ENCODE measurements around the gene SCRT2.

SCRT2 gene

DNA sequence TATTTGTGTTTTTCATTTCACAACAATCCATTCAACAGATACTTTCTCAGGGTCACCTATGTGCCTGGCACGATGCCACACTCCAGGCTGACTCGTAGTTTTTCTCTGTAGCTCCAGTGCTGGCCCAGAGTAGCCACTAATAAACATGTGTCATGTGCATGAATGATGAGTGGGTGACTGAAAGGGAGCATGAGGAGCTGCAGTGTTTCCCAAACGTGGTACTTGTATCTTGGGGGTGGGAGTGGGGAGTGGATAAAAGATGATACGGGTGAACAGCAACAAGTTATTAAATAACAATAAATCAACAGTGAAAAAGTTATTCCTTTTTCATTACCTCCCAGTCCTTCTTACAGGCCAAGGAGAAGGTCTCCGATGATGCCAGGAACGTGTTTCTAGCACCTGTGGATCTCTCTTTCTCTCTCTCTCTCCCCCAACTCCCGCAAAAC is 39.7 kb downstream of the SCRT2 start:
- TF ChIP-seq, protein P1, sequence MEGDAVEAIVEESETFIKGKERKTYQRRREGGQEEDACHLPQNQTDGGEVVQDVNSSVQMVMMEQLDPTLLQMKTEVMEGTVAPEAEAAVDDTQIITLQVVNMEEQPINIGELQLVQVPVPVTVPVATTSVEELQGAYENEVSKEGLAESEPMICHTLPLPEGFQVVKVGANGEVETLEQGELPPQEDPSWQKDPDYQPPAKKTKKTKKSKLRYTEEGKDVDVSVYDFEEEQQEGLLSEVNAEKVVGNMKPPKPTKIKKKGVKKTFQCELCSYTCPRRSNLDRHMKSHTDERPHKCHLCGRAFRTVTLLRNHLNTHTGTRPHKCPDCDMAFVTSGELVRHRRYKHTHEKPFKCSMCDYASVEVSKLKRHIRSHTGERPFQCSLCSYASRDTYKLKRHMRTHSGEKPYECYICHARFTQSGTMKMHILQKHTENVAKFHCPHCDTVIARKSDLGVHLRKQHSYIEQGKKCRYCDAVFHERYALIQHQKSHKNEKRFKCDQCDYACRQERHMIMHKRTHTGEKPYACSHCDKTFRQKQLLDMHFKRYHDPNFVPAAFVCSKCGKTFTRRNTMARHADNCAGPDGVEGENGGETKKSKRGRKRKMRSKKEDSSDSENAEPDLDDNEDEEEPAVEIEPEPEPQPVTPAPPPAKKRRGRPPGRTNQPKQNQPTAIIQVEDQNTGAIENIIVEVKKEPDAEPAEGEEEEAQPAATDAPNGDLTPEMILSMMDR (IDR thresholded peaks at IDR 0.05; ENCODE audit: low read depth, low read length): no peak
- DNase-seq (ENCODE audit: extremely low read depth, low read depth): no peak

GRCh38 chr20:635028-635892 is 40.3 kb downstream of the SCRT2 start:
- TF ChIP-seq, protein P1 (IDR thresholded peaks at IDR 0.05; ENCODE audit: low read depth, low read length): no peak
- DNase-seq (ENCODE audit: extremely low read depth, low read depth): no peak

DNA sequence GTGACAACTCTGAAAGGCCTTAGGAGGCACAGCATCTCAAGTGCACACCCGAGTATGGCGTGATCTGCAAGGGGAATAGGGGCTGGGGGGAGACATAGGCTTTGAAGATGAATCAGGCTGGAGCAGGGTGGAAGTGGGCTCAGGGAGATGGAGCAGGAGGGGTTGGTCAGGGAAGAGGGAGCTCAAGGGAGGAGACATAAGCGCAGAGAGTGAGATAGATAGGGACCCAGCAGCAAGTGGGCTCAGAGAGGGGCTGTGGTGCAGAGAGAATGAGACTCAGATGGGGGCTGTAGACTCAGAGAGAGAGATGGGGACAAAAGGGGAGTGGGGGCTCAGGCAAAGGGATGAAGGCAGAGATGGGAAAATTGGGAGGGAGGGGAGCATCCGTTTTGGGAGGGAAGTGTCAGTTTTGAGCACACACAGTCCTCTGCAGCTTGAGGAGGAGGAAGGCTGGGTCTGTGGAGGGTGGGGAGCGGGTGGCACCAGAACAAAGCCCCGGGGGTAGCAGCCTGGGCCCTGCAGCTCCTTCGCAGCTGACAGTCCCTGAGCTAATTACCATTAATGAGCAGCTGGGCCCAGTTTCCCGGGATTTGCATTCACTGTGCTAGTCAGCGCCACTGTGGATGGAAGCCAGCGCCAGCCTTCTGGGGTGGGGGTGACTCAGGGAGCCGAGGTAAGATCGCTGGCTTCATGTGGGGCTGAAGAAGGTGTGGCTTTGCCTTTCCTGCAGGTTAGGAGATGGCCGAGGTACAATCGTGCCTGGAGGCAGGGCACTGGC is 41.3 kb downstream of the SCRT2 start:
- TF ChIP-seq, protein P1 (IDR thresholded peaks at IDR 0.05; ENCODE audit: low read depth, low read length): no peak
- no peak for DNase-seq (ENCODE audit: extremely low read depth, low read depth)

GRCh38 chr20:631101-631500 is 44.5 kb downstream of the SCRT2 start:
- DNase-seq (ENCODE audit: extremely low read depth, low read depth): no peak
- TF ChIP-seq, protein P1 (IDR thresholded peaks at IDR 0.05; ENCODE audit: low read depth, low read length): no peak

DNA sequence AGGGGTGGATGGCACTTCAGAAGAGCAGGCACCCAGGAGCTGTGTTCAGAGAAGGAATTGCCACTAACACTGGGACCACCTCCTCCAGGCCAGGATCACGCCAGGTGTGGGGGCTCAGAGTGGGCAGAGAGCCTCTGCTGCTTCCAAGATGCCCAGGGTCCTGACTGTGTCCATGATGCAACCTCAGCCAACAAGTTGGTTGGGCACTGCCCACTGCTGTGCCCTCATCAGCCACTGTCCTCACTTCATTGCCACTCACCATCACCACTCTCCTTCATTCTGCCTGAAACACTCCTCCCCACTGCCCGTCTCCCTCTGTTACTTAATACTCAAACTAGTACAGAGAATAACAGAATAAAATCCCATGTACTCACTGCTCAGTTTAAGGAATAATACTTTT is 49.0 kb downstream of the SCRT2 start:
- DNase-seq (ENCODE audit: extremely low read depth, low read depth): no peak
- TF ChIP-seq, protein P1 (IDR thresholded peaks at IDR 0.05; ENCODE audit: low read depth, low read length): no peak

DNA sequence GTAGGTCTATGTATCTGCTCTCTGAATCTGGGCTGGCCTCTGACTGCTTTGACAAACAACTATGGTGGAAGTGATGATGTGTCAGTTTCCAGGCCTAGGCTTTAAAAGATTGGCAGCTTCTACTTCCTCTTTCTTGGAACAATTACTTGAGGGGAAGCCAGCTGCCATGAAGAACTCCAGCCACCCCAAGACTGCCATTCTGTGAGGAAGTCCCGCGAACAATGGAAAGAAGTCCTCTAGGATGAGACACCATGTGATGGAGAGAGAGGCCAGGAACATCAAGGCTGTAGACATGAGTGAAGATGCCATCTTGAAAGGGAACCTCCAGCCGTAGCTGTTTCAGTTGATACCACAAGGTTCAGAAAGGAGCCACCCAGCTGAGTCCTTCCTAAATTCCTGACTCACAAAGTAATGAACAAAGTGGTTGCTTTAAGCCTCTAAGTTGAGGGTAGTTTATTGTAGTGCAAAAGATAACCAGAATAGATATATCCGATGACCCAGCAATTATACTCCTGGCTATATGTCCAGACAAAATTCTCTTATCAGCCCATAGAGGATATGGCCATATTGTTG is 50.2 kb downstream of the SCRT2 start:
- TF ChIP-seq, protein P1 (IDR thresholded peaks at IDR 0.05; ENCODE audit: low read depth, low read length): no peak
- DNase-seq (ENCODE audit: extremely low read depth, low read depth): no peak

Measured in AG09319 (cell line).